Hepatocyte (in vitro differentiated cells): ENCODE data around the gene CPED1. TPM values are rescaled to one million over a fixed set of nuclear protein-coding genes. Genes with fewer than 3 reads are reported as not detected.

Experiments
- DNase-seq: peaks from one replicate; pipeline ENCODE4 v3.0.0-alpha.2; 2016; ENCODE audit warnings: low spot score
- H2AFZ ChIP-seq: fragments of 200-600 bp; sonication (generic); 2 replicates; pipeline ENCODE4 v1.6.0; 2016; ENCODE audit warnings: antibody characterized with exemption, mild to moderate bottlenecking
- H3K27ac ChIP-seq: fragments of 200-600 bp; sonication (generic); 2 replicates; pipeline ENCODE4 v1.5.1; 2016; ENCODE audit warnings: mild to moderate bottlenecking
- H3K27me3 ChIP-seq: fragments of 200-600 bp; sonication (generic); 2 replicates; pipeline ENCODE4 v1.6.1; 2016
- H3K36me3 ChIP-seq: fragments of 200-600 bp; sonication (generic); replicated peaks from 2 replicates; pipeline ENCODE4 v1.5.1; 2016; ENCODE audit warnings: low read depth; ENCODE audit not compliant: insufficient read depth
- H3K4me1 ChIP-seq: fragments of 200-600 bp; sonication (generic); 2 replicates; pipeline ENCODE4 v1.5.1; 2016; ENCODE audit warnings: mild to moderate bottlenecking, moderate library complexity; ENCODE audit not compliant: insufficient read depth
- H3K4me2 ChIP-seq: fragments of 200-600 bp; sonication (generic); 2 replicates; pipeline ENCODE4 v1.6.0; 2016
- H3K4me3 ChIP-seq: fragments of 200-600 bp; sonication (generic); 2 replicates; pipeline ENCODE4 v1.5.1; 2016; ENCODE audit warnings: mild to moderate bottlenecking
- H3K79me2 ChIP-seq: fragments of 200-600 bp; sonication (generic); 2 replicates; pipeline ENCODE4 v1.6.0; 2017; ENCODE audit warnings: mild to moderate bottlenecking
- H3K9me2 ChIP-seq: fragments of 200-600 bp; sonication (generic); replicated peaks from 2 replicates; pipeline ENCODE4 v1.6.0; 2017; ENCODE audit warnings: mild to moderate bottlenecking; ENCODE audit not compliant: insufficient read depth
- H3K9me3 ChIP-seq: fragments of 200-600 bp; sonication (generic); 2 replicates; pipeline ENCODE4 v1.5.1; 2016; ENCODE audit warnings: low read depth, mild to moderate bottlenecking
- H4K20me1 ChIP-seq: fragments of 200-600 bp; sonication (generic); 2 replicates; pipeline ENCODE4 v1.6.0; 2016; ENCODE audit warnings: mild to moderate bottlenecking; ENCODE audit not compliant: insufficient read depth, poor library complexity, severe bottlenecking
- CTCF ChIP-seq: fragments of 200-600 bp; sonication (generic); IDR thresholded peaks from 2 replicates; pipeline ENCODE4 v1.5.1; 2016; ENCODE audit warnings: antibody characterized with exemption, mild to moderate bottlenecking; ENCODE audit not compliant: poor library complexity
- EZH2 ChIP-seq: fragments of 200-600 bp; sonication (generic); IDR thresholded peaks from 2 replicates; pipeline ENCODE4 v1.6.1; 2016; ENCODE audit warnings: antibody characterized with exemption, mild to moderate bottlenecking, borderline replicate concordance
- EZH2phosphoT487 ChIP-seq: fragments of 200-600 bp; sonication (generic); IDR thresholded peaks from one replicate; pipeline ENCODE4 v1.6.1; 2018; ENCODE audit warnings: antibody characterized with exemption, mild to moderate bottlenecking, low read depth, moderate library complexity; ENCODE audit not compliant: unreplicated experiment, severe bottlenecking
- WGBS: methylation state at CpG from one replicate; pipeline ENCODE4 v1.1.6; 2016; ENCODE audit warnings: low lambda C conversion rate; ENCODE audit errors: missing lambda C conversion rate; 5-methylcytosine and 5-hydroxymethylcytosine counted together
- polyA plus RNA-seq: library from polyadenylated mRNA; unstranded; fragments of >200 nt; fragmentation: Nextera tagmentation; extraction: Ambion mirVana; gene quantifications from 2 replicates; pipeline ENCODE4 v1.2.1, GENCODE V29; 2016
- total RNA-seq: library from RNA; depleted of rRNA; stranded (reverse); fragments of >200 nt; gene quantifications from 2 replicates; pipeline ENCODE4 v1.2.3, GENCODE V29; 2014

CPED1 gene
- total and polyA plus RNA-seq, 2 experiments from 2014 or later, result 10.1 to 30.5 TPM

GRCh38 chr7:121011401-121011800 lies 22.9 kb downstream of the CPED1 start:
- peaks cover 14% of the 10 kb centered on the region for H3K4me1 ChIP-seq
- H4K20me1 ChIP-seq, result no peaks in the 10 kb centered on the region
- no peaks in the 10 kb centered on the region for H3K36me3 ChIP-seq
- WGBS, result 74% methylated on average over 1 of the region's 1 CpG
- H3K9me3 ChIP-seq, result no peaks in the 10 kb centered on the region
- H3K79me2 ChIP-seq, result peaks cover 26% of the 10 kb centered on the region
- no peak overlapping the region for H3K27ac ChIP-seq
- no peak overlapping the region for H3K4me2 ChIP-seq
- H2AFZ ChIP-seq, result no peak overlapping the region
- H3K9me2 ChIP-seq, result no peaks in the 10 kb centered on the region
- DNase-seq, result no peak
- no peak overlapping the region for H3K4me3 ChIP-seq
- H3K27me3 ChIP-seq, result no peaks in the 10 kb centered on the region
- TF ChIP-seq EZH2phosphoT487, result no peak

DNA sequence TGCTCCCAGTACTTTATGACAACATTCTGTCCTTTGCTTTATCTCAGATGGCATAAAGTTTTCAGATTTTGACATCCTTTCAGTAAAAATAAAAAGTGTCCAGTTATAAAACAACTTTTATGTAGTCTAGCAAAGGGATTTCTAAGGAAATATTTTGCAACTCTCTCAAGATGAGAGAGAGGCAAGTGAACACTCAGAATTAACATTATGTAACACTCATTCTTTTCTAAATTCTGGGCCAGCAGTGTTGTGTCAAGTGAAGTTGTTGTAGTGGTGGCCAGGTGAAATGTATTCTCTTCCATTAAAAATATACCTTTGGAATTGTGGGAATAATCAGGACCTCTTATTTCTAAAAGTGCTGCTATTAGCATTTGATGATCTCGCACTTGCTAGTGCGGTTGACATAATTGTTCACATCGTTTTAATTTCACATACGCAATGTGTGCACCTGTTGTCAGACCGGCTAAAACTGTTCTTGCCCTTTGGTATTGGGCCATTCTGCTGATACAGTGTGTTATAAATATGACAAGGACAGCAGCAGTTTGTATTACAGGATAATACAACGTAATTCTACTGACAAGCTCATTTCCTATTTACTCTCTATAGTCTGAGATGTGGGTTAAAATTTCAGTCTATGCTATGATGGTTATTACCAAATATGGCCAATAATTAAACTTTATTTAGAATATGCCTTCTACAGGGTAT lies 23.8 kb downstream of the CPED1 start:
- no peaks in the 10 kb centered on the region for H3K9me3 ChIP-seq
- H3K36me3 ChIP-seq, result no peaks in the 10 kb centered on the region
- no peak overlapping the region for H2AFZ ChIP-seq
- H3K27ac ChIP-seq, result no peak overlapping the region
- H4K20me1 ChIP-seq, result no peaks in the 10 kb centered on the region
- 93% methylated on average over 6 of the region's 6 CpGs for WGBS
- peaks cover 26% of the 10 kb centered on the region for H3K79me2 ChIP-seq
- TF ChIP-seq EZH2 (no peak), EZH2phosphoT487 (no peak), CTCF (no peak)
- peaks cover 6% of the 10 kb centered on the region for H3K4me1 ChIP-seq
- H3K9me2 ChIP-seq, result no peaks in the 10 kb centered on the region
- no peaks in the 10 kb centered on the region for H3K27me3 ChIP-seq
- no peak overlapping the region for H3K4me3 ChIP-seq
- H3K4me2 ChIP-seq, result no peak overlapping the region
- DNase-seq, result no peak

DNA sequence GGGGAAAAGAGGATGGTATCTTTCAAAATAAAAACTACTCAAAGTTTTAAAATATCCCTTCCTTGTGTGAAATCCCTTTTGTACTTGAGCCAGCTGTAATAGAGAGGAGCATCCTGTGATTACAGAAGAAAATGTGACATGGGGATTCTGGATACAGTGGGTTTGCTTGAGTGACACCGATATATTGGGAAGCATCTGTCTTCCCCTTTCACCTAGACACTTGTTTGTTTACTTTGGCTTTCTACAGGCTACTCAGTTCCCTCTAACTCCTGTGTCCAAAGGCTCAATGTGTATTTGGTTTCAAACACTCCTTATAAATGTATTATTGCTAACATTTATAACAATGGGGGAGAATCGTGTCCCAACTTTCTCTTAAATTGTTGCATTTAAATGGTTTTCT lies 24.4 kb downstream of the CPED1 start:
- Histone ChIP-seq H2AFZ (no peak overlapping the region), H4K20me1 (no peaks in the 10 kb centered on the region), H3K27ac (no peak overlapping the region), H3K4me2 (no peak overlapping the region), H3K9me2 (no peaks in the 10 kb centered on the region), H3K4me1 (peaks cover 3% of the 10 kb centered on the region), H3K36me3 (no peaks in the 10 kb centered on the region), H3K4me3 (no peak overlapping the region), H3K79me2 (peaks cover 22% of the 10 kb centered on the region), H3K27me3 (no peaks in the 10 kb centered on the region), H3K9me3 (no peaks in the 10 kb centered on the region)
- TF ChIP-seq EZH2, result no peak
- no peak for TF ChIP-seq EZH2phosphoT487
- TF ChIP-seq CTCF, result no peak
- no peak for DNase-seq
- WGBS, result 65% methylated on average over 2 of the region's 2 CpGs

- no peaks in the 10 kb centered on the region for H3K36me3 ChIP-seq
- H3K27me3 ChIP-seq, result no peaks in the 10 kb centered on the region
- no peaks in the 10 kb centered on the region for H4K20me1 ChIP-seq
- no peak overlapping the region for H3K4me3 ChIP-seq
- WGBS, result 94% methylated on average over 4 of the region's 4 CpGs
- TF ChIP-seq EZH2 (no peak), EZH2phosphoT487 (no peak), CTCF (no peak)
- H3K9me2 ChIP-seq, result no peaks in the 10 kb centered on the region
- no peak for DNase-seq
- no peak overlapping the region for H3K27ac ChIP-seq
- no peak overlapping the region for H3K4me2 ChIP-seq
- H3K4me1 ChIP-seq, result peaks cover 3% of the 10 kb centered on the region
- H3K9me3 ChIP-seq, result no peaks in the 10 kb centered on the region
- H3K79me2 ChIP-seq, result peaks cover 3% of the 10 kb centered on the region
- no peak overlapping the region for H2AFZ ChIP-seq
Measured at GRCh38 chr7:121015560-121015959, 27.0 kb downstream of the CPED1 start.
